ENCODE results near the gene CD80. TPM values are rescaled to one million over a fixed set of nuclear protein-coding genes. Genes with fewer than 3 reads are reported as not detected.

The CD80 gene
- total RNA-seq, 2 experiments from 2014 or later: 0.17 to 0.41 TPM

DNA sequence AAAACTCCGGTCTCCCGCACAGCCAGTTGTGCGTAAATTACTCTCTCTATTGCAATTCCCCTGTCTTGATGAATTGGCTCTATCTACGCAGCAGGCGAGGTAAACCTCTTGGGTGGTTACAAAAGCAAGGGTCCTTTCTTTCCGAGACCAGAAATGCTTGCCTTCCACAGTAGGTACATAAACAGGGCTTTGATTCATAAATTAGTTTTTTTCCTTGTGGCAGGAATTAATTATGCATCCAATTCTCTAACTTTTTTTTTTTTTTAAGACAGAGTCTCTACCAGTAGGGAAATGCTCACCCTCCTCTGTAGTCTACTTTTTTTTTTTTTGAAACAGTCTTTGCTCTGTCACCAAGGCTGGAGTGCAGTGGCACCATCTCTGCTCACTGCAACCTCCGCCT is 16.3 kb downstream of the CD80 start:
- intact Hi-C loops (cut with DNase I, micrococcal nuclease): no loop called here
- no peak for DNase-seq
- Mint-ChIP-seq H3K9me3 (no peaks in the 10 kb centered on the region), H3K27me3 (no peaks in the 10 kb centered on the region), H3K4me3 (no peak overlapping the region), H3K36me3 (ENCODE audit: low read depth) (no peaks in the 10 kb centered on the region), H3K4me1 (ENCODE audit: low read depth) (no peaks in the 10 kb centered on the region), H3K27ac (no peak overlapping the region)
- no peak overlapping the region for H3K4me3 ChIP-seq (ENCODE audit: low read length)
- no peaks in the 10 kb centered on the region for H3K9me3 ChIP-seq (ENCODE audit: control insufficient read depth in 1 of 2, insufficient read depth in 1 of 2, low read length in 2 of 2)
- no peaks in the 10 kb centered on the region for H3K36me3 ChIP-seq (ENCODE audit: insufficient read depth, low read length)
- H3K27me3 ChIP-seq (ENCODE audit: control insufficient read depth in 1 of 2, insufficient read depth in 2 of 2, low read length in 2 of 2): no peaks in the 10 kb centered on the region
- H3K4me1 ChIP-seq (ENCODE audit: insufficient read depth, low read length): no peaks in the 10 kb centered on the region
- CTCF ChIA-PET: no interaction called here
- POLR2A ChIA-PET: no interaction called here
- ATAC-seq (ENCODE audit: poor library complexity): no peak
- no peak overlapping the region for H3K27ac ChIP-seq (ENCODE audit: low read depth in 1 of 2, low read length in 2 of 2)
- TF ChIP-seq, protein P1, sequence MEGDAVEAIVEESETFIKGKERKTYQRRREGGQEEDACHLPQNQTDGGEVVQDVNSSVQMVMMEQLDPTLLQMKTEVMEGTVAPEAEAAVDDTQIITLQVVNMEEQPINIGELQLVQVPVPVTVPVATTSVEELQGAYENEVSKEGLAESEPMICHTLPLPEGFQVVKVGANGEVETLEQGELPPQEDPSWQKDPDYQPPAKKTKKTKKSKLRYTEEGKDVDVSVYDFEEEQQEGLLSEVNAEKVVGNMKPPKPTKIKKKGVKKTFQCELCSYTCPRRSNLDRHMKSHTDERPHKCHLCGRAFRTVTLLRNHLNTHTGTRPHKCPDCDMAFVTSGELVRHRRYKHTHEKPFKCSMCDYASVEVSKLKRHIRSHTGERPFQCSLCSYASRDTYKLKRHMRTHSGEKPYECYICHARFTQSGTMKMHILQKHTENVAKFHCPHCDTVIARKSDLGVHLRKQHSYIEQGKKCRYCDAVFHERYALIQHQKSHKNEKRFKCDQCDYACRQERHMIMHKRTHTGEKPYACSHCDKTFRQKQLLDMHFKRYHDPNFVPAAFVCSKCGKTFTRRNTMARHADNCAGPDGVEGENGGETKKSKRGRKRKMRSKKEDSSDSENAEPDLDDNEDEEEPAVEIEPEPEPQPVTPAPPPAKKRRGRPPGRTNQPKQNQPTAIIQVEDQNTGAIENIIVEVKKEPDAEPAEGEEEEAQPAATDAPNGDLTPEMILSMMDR (IDR thresholded peaks at IDR 0.05): no peak

DNA sequence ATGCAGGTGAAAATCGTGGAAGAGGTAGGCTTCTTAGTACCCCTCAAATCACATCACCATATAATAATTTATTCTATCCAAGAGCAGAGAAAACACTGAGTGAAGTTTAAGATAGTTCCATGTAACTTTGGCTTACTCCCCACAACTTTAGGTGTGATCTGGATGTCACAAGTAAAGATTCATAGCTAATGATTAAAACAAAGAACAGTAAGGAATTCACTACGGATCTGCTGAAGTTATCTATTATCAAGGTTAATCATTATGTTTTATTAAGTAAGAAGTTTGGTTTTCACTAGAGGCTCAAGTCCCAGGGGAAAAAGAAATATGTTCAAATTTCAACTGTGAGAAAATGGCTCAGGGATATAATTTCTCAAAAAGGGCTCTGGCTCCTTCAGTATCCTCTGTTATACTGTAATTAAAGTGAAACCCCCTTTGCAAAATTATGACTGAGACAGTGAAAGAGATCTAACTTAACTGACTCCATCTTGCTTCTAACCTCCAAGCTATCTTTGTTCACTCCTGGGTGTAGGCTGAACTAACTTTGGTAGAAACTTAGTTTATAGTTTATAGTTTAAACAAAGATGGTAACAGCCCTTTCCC is 17.1 kb downstream of the CD80 start:
- DNase-seq: no peak
- intact Hi-C loops (cut with DNase I, micrococcal nuclease): no loop called here
- Mint-ChIP-seq H3K27me3 (no peaks in the 10 kb centered on the region), H3K36me3 (ENCODE audit: low read depth) (no peaks in the 10 kb centered on the region), H3K27ac (no peak overlapping the region), H3K9me3 (no peaks in the 10 kb centered on the region), H3K4me3 (no peak overlapping the region), H3K4me1 (ENCODE audit: low read depth) (no peaks in the 10 kb centered on the region)
- no peak for ATAC-seq (ENCODE audit: poor library complexity)
- Histone ChIP-seq H3K9me3 (ENCODE audit: control insufficient read depth in 1 of 2, insufficient read depth in 1 of 2, low read length in 2 of 2) (no peaks in the 10 kb centered on the region), H3K27ac (ENCODE audit: low read depth in 1 of 2, low read length in 2 of 2) (no peak overlapping the region), H3K4me3 (ENCODE audit: low read length) (no peak overlapping the region), H3K27me3 (ENCODE audit: control insufficient read depth in 1 of 2, insufficient read depth in 2 of 2, low read length in 2 of 2) (no peaks in the 10 kb centered on the region), H3K4me1 (ENCODE audit: insufficient read depth, low read length) (no peaks in the 10 kb centered on the region), H3K36me3 (ENCODE audit: insufficient read depth, low read length) (no peaks in the 10 kb centered on the region)
- CTCF ChIA-PET: interaction anchor here (0.7 kb wide), 1 partner anchor 21 kb away, joined by 3 read pairs; no protein-coding TSS in a partner anchor
- POLR2A ChIA-PET: no interaction called here
- TF ChIP-seq, protein P1 (IDR thresholded peaks at IDR 0.05): no peak

DNA sequence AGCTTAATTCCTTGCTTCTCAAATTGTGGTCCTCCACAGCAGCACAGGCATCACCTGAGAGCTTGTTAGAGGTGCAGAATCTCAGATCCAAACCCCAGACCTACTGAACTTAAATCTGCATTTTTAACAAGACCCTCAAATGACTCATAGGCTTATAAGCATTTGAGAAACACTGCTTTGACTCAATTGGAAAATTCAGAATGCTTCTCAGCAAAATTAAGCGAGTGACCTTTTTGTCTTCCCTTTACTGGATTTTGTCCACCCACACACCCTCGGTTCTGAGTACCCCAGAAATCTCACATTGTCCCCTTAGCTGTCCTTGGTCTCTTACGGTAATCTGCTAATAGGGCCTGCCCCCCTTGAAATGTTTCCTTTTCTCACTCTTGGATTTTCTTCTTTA is 17.9 kb downstream of the CD80 start:
- no peak for DNase-seq
- Mint-ChIP-seq H3K27me3 (no peaks in the 10 kb centered on the region), H3K4me1 (ENCODE audit: low read depth) (no peaks in the 10 kb centered on the region), H3K36me3 (ENCODE audit: low read depth) (no peaks in the 10 kb centered on the region), H3K27ac (no peak overlapping the region), H3K4me3 (no peak overlapping the region), H3K9me3 (no peaks in the 10 kb centered on the region)
- ChIA-PET CTCF (no interaction called here), POLR2A (no interaction called here)
- ATAC-seq (ENCODE audit: poor library complexity): no peak
- no peaks in the 10 kb centered on the region for H3K36me3 ChIP-seq (ENCODE audit: insufficient read depth, low read length)
- no peaks in the 10 kb centered on the region for H3K27me3 ChIP-seq (ENCODE audit: control insufficient read depth in 1 of 2, insufficient read depth in 2 of 2, low read length in 2 of 2)
- intact Hi-C loops (cut with DNase I, micrococcal nuclease): no loop called here
- no peak overlapping the region for H3K27ac ChIP-seq (ENCODE audit: low read depth in 1 of 2, low read length in 2 of 2)
- H3K9me3 ChIP-seq (ENCODE audit: control insufficient read depth in 1 of 2, insufficient read depth in 1 of 2, low read length in 2 of 2): no peaks in the 10 kb centered on the region
- H3K4me1 ChIP-seq (ENCODE audit: insufficient read depth, low read length): no peaks in the 10 kb centered on the region
- H3K4me3 ChIP-seq (ENCODE audit: low read length): no peak overlapping the region
- TF ChIP-seq, protein P1 (IDR thresholded peaks at IDR 0.05): no peak

All from CD4-positive, alpha-beta T cell (primary cell).